Suppressor macrophage treated with lipopolysaccharide for 1 hour (primary cell): ENCODE data around the gene HSPB6.
"Not testable (repeated sequence)": the region's sequence is repeated elsewhere in the genome, so short reads cannot be mapped to it uniquely, and the experiment has no call there.

Experiments used
- DNase-seq, 3 donors: peaks; one replicate each; pipeline ENCODE4 v3.0.0-alpha.2; 2020 to 2022

HSPB6 gene

DNA sequence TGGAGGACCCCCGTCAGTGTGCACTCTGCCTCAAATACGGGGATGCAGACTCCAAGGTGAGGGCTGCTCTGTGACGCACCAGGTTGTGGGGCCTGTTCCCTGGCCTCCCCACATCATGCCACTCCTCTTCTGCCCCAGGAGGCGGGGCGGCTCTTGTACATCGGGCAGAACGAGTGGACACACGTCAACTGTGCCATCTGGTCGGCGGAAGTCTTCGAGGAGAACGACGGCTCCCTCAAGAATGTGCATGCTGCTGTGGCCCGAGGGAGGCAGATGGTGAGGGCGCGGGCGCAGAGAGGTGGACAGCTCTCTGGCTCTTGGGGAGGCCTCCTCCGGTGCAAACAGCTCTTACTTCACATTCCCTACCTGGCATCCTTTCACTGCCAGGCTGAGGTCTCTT is 27.8 kb downstream of the HSPB6 start:
- no peak for DNase-seq

DNA sequence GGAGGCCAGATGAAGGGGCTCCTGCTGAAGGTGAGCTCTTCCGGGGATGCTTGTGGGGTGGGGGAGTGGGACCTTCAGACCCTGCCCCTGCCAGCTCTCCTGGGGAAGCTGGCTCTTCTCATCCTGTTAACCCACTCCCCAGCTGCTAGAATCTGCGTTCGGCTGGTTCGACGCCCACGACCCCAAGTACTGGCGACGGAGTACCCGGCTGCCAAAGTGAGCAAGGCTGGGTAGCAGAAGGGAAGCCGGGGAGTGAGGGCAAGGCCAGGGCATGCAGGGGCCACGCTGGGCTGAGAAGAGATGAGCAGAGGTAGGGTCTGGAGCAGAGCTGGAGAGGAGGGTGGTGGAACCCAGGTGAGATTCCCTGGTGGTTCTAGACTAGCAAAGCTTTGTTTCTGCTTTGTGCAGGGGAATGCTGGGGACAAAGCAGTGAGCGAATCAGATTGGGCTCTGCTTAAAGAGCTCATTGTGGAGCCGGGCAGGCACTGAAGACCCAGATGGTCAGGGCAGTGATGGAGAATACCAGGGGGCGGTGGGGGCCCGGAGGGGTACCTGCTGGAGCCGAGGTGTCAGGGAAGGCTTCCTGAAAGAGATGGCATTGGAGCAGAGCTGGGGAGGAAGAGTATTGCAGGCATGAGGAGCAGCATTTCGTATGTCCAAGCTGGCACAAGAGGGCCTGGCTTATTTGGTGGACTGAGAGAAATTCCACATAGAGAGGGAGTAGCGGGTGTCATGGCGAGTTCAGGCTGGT is 28.7 kb downstream of the HSPB6 start:
- no peak for DNase-seq

DNA sequence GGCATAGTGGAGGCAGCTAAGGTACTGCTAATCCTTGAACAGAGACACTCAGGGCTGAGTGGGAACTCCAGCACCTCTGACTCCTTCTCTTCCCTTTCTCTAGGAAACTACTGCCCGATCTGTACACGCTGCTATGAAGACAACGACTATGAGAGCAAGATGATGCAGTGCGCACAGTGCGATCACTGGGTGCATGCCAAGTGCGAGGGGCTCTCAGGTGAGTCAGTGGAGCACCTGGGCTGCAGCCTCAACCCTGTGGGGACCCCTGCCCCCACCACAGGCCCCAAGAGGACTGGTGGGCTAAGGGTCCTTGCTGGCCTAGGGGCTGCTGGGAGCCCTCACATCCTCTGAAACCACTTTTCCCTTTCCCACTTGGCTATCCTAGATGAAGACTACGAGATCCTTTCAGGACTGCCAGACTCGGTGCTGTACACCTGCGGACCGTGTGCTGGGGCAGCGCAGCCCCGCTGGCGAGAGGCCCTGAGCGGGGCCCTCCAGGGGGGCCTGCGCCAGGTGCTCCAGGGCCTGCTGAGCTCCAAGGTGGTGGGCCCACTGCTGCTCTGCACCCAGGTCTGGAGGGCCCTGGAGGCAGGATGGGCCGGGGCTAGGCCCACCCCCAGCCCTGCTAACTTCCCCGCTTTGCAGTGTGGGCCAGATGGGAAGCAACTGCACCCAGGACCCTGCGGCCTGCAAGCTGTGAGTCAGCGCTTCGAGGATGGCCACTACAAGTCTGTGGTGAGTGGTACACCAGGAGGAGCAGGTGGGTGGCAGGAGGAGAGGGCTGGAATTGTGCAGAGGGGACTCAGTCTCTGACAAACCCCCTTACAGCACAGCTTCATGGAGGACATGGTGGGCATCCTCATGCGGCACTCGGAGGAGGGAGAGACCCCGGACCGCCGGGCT is 29.5 kb downstream of the HSPB6 start:
- DNase-seq = no peak

DNA sequence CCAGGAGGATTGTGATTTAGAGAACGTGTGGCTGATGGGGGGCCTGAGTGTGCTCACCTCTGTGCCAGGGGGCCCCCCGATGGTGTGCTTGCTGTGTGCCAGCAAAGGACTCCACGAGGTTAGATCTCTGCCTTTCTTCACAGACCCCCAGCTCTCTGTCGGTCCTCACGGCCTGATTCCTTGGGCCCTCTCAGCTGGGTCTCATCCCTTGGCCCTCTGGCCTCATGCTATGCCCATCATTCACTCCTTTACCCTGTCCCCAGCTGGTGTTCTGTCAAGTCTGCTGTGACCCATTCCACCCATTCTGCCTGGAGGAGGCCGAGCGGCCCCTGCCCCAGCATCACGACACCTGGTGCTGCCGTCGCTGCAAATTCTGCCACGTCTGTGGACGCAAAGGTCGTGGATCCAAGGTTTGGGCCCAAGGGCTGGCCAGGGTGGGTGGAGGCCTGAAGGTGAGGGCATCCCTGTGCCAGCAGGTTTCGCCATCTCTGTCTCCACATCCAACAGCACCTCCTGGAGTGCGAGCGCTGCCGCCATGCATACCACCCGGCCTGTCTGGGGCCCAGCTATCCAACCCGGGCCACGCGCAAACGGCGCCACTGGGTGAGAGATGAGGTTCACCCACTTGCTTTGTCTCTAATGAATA is 31.5 kb downstream of the HSPB6 start:
- no peak for DNase-seq

DNA sequence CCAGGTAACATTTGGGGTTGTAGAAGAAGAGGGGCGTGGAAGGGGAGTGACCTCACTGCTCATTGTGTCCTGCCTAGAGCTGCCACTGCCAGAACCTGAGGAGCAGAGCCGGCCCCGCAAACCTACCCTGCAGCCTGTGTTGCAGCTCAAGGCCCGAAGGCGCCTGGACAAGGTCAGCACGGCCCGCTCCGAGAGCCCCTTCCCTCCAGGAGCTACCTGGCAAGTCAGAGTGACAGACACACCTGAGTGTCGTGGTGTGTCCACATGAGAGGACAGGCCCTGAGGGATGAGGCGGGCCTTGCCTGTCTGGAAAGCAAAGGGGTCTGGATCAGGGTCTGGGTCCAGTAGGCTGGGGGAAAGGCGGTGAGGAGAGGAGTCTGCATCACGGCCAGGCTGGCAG is 32.3 kb downstream of the HSPB6 start:
- no peak for DNase-seq

DNA sequence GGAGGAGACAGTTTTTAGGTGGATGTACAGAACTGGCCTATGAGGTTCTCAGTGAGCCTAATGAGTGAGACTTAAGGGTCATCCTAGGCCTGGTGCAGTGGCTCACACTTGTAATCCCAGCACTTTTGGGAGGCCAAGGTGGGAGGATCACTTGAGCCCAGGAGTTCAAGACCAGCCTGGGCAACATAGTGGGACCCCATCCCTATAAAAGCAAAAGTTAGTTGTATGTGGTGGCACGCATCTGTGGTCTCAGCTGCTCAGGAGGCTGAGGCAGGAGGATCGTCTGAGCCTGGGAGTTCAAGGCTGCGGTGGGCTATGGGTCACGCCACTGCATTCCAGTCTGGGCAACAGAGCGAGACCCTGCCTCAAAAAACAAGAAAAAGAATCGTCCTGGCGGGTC is 32.7 kb downstream of the HSPB6 start:
- DNase-seq = not testable (repeated sequence)

DNA sequence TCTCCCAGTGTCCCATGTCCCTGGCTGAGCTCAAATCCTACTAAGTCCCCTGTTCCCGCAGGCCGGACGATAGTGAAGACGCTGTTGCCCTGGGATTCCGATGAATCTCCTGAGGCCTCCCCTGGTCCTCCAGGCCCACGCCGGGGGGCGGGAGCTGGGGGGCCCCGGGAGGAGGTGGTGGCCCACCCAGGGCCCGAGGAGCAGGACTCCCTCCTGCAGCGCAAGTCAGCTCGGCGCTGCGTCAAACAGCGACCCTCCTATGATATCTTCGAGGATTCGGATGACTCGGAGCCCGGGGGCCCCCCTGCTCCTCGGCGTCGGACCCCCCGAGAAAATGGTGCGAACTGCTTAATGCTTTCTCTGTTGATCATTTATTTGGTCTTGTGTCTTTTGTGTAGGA is 33.2 kb downstream of the HSPB6 start:
- no peak for DNase-seq

DNA sequence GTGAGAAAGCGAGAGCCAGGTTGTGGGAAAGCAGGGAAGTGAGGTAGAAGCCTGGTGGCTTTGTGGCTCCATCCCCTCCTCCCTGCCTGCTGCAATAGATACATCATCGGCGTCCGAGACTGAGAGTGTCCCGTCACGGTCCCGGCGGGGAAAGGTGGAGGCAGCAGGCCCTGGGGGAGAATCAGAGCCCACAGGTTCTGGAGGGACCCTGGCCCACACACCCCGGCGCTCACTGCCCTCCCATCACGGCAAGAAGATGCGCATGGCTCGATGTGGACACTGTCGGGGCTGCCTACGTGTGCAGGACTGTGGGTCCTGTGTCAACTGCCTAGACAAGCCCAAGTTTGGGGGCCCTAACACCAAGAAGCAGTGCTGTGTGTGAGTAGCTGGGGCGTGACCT is 33.9 kb downstream of the HSPB6 start:
- no peak for DNase-seq

DNA sequence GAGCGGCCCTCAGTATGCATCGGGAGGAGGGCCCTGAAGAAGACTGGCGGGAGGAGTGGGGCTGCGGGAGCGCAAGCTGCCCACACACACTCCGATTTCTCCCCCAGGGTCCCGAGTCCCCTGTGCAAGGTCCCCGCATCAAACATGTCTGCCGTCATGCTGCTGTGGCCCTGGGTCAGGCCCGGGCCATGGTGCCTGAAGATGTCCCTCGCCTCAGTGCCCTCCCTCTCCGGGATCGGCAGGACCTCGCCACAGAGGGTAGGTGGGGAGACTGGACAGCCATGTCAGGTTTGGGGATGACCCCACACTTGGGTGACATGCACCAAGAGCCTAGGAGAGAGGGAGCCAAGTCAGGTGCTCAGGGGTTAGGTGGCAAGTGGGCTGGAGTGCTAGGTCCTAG is 34.4 kb downstream of the HSPB6 start:
- no peak for DNase-seq

DNA sequence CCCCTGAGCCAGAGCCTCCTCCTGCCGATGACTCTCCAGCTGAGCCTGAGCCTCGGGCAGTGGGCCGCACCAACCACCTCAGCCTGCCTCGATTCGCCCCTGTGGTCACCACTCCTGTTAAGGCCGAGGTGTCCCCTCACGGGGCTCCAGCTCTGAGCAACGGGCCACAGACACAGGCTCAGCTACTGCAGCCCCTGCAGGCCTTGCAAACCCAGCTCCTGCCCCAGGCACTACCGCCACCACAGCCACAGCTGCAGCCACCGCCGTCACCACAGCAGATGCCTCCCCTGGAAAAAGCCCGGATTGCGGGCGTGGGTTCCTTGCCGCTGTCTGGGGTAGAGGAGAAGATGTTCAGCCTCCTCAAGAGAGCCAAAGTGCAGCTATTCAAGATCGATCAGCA is 35.5 kb downstream of the HSPB6 start:
- DNase-seq = no peak

DNA sequence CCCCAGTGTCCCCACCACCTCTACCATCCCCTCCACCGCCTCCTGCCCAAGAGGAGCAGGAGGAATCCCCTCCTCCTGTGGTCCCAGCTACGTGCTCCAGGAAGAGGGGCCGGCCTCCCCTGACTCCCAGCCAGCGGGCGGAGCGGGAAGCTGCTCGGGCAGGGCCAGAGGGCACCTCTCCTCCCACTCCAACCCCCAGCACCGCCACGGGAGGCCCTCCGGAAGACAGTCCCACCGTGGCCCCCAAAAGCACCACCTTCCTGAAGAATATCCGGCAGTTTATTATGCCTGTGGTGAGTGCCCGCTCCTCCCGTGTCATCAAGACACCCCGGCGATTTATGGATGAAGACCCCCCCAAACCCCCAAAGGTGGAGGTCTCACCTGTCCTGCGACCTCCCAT is 36.2 kb downstream of the HSPB6 start:
- no peak for DNase-seq

DNA sequence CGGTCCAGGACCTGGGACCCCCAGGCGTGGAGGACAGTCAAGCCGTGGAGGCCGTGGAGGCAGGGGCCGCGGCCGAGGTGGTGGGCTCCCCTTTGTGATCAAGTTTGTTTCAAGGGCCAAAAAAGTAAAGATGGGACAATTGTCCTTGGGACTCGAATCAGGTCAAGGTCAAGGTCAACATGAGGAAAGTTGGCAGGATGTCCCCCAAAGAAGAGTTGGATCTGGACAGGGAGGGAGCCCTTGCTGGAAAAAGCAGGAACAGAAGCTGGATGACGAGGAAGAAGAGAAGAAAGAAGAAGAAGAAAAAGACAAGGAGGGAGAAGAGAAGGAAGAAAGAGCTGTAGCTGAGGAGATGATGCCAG is 36.7 kb downstream of the HSPB6 start:
- DNase-seq = no peak

DNA sequence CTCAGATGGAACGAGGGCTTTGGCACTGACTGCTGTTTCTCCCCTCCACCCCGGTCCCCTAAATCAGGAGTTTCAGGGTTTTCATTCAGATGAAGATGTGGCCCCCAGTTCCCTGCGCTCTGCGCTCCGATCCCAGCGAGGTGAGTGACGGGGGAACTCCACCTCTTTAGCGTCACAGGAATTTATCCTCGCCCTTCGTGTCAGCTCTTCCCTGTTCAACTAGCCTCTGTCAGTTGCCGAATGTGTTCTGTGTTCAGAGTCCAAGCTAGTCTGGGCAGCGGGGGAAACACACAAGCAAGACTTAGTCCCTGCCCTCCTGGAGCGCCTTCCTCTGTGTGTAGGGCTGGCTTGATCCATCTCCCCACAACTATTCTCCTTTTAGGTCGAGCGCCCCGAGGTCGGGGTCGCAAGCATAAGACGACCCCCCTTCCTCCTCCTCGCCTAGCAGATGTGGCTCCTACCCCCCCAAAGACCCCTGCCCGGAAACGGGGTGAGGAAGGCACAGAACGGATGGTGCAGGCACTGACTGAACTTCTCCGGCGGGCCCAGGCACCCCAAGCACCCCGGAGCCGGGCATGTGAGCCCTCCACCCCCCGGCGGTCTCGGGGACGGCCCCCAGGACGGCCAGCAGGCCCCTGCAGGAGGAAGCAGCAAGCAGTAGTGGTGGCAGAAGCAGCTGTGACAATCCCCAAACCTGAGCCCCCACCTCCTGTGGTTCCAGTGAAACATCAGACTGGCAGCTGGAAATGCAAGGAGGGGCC is 37.2 kb downstream of the HSPB6 start:
- no peak for DNase-seq

DNA sequence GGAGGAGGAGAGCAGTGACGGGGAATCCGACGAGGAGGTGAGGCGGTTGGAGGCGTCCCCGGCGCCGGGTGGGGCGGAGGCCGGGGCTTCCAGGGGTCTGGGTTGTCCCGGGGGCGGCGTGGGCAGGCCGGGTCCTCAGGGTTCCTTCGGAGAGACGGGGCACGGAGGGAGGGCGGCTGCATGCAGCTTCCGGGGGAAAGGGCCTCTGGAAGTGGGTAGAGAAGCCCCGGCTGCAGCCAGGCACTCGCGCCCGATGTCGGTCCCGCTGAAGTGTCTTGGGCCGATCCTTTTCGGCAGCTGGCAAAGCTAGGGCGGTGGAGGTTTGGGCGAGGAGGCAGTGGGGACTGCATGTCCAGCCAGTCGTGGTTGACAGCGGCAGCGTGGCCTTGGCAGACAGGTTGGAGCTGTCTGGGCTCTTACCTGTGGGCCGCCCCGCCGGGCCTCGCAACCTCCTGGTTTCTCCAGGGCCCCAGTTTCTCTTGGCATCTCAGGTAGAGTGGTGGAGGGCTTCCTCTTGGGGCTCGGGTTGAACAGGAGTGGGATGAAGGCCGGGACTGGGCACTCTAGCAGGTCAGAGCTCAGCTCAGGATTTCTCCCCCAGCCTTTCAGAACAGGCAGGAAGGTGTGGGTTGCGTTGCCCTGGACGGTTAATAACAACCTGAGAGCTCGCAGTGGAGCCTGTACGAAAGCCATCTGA is 38.3 kb downstream of the HSPB6 start:
- peak; percentile 29 to 58 (median 29) for DNase-seq

DNA sequence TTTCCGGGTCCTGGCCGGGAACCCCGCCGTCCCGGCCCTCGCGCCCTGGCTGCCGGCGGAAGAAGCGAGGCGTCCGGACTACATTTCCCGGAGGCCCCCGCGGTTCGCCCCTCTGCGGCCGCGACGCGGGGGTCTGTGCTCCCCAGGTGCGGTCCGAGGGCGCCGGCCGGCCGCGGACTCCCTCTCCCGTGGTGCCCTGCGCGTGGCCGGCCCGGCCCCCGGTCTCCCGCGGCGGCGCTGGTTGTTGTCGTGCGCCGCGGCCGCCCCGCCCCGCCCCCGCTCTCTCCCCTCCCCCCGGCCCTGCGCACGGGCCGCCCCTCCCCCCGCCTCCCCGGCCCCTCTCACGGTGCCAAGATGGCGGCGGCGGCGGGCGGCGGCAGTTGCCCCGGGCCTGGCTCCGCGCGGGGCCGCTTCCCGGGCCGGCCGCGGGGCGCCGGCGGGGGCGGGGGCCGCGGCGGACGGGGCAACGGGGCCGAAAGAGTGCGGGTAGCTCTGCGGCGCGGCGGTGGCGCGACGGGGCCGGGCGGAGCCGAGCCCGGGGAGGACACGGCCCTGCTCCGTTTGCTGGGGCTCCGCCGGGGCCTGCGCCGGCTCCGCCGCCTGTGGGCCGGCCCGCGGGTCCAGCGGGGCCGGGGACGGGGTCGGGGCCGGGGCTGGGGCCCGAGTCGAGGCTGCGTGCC is 39.0 kb downstream of the HSPB6 start, which contains the start of gene KMT2B:
Gene KMT2B (plus strand): TSS at position 339 of the 680 bp plus-strand sequence. CDS start 16 bp downstream, at position 355.
- DNase-seq = peak in 1 of 3 donors; percentile 94

DNA sequence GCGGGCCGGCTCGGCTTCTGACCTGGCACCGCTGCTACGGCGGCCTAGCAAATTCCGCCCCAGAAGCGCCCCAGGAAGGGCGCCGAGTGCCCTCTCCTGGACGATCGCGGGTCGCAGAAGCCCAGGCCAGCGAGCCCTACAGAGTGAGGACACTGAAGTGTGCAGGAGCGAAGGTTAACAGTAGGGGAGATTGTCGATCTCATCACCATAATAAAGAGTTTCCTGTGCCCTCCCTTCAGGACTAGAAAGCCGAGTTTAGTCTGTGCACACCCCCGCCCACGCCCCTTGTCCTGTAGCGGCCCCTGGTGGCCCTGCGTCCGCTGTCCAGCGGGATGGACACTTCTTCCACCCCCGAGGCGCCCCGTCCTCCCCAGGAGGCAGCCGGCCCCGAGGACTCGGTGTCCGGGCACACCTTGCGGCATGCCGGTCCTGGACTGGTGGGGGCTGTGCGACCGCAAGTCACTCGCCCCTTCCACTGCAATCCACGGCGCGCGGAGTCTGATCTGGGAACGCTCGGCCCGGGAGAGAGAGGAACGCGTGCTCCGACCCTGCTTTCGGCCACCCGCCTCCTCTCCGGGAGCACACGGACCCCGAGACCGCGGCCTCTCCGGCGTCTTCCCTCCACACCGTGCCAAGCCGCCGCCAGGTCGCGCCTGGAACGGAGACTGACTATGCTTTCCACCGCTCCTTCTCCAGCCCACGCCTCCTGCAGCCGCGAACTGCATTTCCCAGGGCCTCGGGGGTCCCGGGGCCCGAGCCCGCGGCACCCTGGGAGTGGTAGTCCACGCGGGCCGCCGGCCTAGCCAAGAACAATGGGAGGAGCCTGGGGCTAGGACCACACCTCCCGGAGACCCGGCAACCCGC is 39.8 kb downstream of the HSPB6 start:
- DNase-seq = peak; percentile 94 to 97 (median 96)

DNA sequence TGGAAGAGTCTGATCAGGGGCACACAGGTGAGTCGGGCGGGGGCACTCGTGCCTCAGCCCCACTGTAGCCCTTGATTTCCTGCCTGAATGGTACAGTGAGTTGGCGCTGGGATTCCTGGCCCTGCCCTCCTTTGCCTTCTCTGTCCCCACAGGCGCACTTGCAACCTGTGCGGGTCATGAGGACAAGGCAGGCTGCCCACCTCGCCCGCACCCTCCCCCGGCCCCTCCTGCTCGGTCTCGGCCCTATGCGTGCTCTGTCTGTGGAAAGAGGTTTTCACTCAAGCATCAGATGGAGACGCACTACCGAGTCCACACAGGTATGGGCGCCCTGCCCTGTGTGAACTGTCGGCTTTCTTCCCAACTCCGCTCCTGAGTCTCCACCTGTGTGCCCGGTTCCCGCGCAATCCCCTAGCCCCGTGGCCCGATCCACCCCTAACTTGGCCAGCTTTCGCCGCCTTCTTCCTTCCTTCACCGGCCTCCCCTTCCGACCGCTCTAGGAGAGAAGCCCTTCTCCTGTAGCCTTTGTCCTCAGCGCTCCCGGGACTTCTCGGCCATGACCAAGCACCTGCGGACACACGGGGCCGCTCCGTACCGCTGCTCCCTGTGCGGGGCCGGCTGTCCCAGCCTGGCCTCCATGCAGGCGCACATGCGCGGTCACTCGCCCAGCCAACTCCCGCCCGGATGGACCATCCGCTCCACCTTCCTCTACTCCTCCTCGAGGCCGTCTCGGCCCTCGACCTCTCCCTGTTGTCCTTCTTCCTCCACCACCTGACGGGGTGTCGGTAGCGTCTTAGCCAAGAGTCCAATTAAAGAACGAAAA is 40.6 kb downstream of the HSPB6 start:
- no peak for DNase-seq

DNA sequence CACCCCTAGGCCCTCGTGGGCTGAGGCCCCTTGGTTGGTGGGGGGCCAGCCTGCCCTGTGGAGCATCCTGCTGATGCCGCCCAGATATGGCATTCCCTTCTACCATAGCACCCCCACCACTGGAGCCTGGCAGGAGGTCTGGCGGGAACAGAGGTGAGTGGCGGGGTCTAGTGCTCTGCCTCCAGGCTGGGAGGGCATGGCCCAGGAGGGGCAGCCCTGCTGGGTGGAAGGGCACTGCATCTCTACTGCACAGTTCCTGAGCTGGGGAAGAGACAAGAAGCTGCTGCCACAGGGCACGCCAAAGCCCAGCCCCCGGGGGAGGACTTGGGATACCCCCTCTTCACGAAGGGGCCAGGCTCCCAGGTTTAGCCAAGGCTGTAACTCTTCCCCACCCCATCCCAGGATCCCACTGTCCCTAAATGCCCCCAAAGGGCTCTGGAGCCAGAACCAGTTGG is 41.4 kb downstream of the HSPB6 start:
- DNase-seq = no peak

DNA sequence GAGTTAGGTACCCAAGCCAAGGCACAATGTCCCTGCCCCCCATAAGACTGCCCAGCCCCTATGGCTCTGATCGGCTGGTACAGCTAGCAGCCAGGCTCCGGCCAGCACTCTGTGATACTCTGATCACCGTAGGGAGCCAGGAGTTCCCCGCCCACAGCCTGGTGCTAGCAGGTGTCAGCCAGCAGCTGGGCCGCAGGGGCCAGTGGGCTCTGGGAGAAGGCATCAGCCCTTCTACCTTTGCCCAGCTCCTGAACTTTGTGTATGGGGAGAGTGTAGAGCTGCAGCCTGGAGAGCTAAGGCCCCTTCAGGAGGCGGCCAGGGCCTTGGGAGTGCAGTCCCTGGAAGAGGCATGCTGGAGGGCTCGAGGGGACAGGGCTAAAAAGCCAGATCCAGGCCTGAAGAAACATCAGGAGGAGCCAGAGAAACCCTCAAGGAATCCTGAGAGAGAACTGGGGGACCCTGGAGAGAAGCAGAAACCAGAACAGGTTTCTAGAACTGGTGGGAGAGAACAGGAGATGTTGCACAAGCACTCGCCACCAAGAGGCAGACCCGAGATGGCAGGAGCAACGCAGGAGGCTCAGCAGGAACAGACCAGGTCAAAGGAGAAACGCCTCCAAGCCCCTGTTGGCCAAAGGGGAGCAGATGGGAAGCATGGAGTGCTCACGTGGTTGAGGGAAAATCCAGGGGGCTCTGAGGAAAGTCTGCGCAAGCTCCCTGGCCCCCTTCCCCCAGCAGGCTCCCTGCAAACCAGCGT is 42.1 kb downstream of the HSPB6 start:
- DNase-seq = no peak
